A673 (cell line): Measurements from ENCODE around the gene TMEM26. TPM values are rescaled to one million over a fixed set of nuclear protein-coding genes. Genes with fewer than 3 reads are reported as not detected.

Experiments
- BruUV-seq: library from RNA; stranded (reverse); fragments of 400-500 nt; replicated peaks from 2 replicates; lab custom pipeline; 2021; lab: Mats Ljungman, UMichigan
- CTCF ChIA-PET: fragments of 300-600 bp; sonication (Branson Sonifier 250); formaldehyde crosslinking; loops from one replicate; lab custom pipeline; 2022; ENCODE audit warnings: antibody characterized with exemption; lab: Charles Lee
- POLR2A ChIA-PET: fragments of 300-600 bp; sonication (Branson Sonifier 250); formaldehyde crosslinking; loops from one replicate; lab custom pipeline; 2022; ENCODE audit warnings: antibody characterized with exemption; ENCODE audit not compliant: low non-redundant PET; lab: Charles Lee
- DNase-seq: peaks from one replicate; pipeline ENCODE4 v3.0.0-alpha.2; 2015; ENCODE audit warnings: low spot score
- H3K27ac ChIP-seq: fragments of 200-600 bp; sonication (generic); 2 replicates; pipeline ENCODE4 v1.5.1; 2016; ENCODE audit warnings: mixed run types, low read depth, mild to moderate bottlenecking, mixed read lengths, antibody characterized with exemption, low read length; ENCODE audit not compliant: poor library complexity, severe bottlenecking
- H3K27me3 ChIP-seq: fragments of 200-600 bp; sonication (generic); replicated peaks from 2 replicates; pipeline ENCODE4 v1.6.1; 2017; ENCODE audit warnings: mixed run types, low read depth, mild to moderate bottlenecking, mixed read lengths, antibody characterized with exemption, low read length; ENCODE audit not compliant: insufficient read depth, poor library complexity
- H3K36me3 ChIP-seq: fragments of 200-600 bp; sonication (generic); 2 replicates; pipeline ENCODE4 v1.6.1; 2016; ENCODE audit warnings: mixed run types, mild to moderate bottlenecking, mixed read lengths, antibody characterized with exemption, low read length; ENCODE audit not compliant: insufficient read depth, poor library complexity, severe bottlenecking
- H3K4me1 ChIP-seq: fragments of 200-600 bp; sonication (generic); 2 replicates; pipeline ENCODE4 v1.6.1; 2017; ENCODE audit warnings: mixed run types, mild to moderate bottlenecking, mixed read lengths, antibody characterized with exemption, low read length; ENCODE audit not compliant: insufficient read depth, poor library complexity, severe bottlenecking
- H3K4me3 ChIP-seq: fragments of 200-600 bp; sonication (generic); 2 replicates; pipeline ENCODE4 v1.5.1; 2016; ENCODE audit warnings: low read depth, mixed run types, mild to moderate bottlenecking, mixed read lengths, low read length; ENCODE audit not compliant: poor library complexity, severe bottlenecking
- H3K9me3 ChIP-seq: fragments of 200-600 bp; sonication (generic); 2 replicates; pipeline ENCODE4 v1.6.1; 2016; ENCODE audit warnings: mixed run types, low read depth, mild to moderate bottlenecking, mixed read lengths, antibody characterized with exemption, low read length; ENCODE audit not compliant: poor library complexity, severe bottlenecking
- CTCF ChIP-seq: fragments of 300-800, 200-600 bp; sonication (generic); conservative IDR thresholded peaks from 2 replicates; pipeline ENCODE4 v1.5.1; 2017; ENCODE audit warnings: low read depth, mild to moderate bottlenecking, antibody characterized with exemption, low read length, moderate library complexity, mixed read lengths
- EZH2 ChIP-seq: fragments of 200-600 bp; sonication (generic); IDR thresholded peaks from 2 replicates; pipeline ENCODE4 v1.6.1; 2017; ENCODE audit warnings: borderline replicate concordance, low read depth, mild to moderate bottlenecking, mixed read lengths, antibody characterized with exemption, low read length; ENCODE audit not compliant: poor library complexity, severe bottlenecking
- intact Hi-C: fragments of 100-400 bp; cut with micrococcal nuclease; formaldehyde crosslinking; loops from one replicate; pipeline ENCODE4 v1.10.0; 2022; ENCODE audit not compliant: unreplicated experiment
- total RNA-seq: library from RNA; stranded (reverse); gene quantifications from 2 replicates; pipeline ENCODE4 v1.2.3, GENCODE V29; 2021

TMEM26 gene
- total RNA-seq, 1 experiment from 2014 or later = not detected

- Histone ChIP-seq H3K4me1 (no peaks in the 10 kb centered on the region), H3K27ac (no peak overlapping the region), H3K36me3 (no peaks in the 10 kb centered on the region), H3K4me3 (no peak overlapping the region), H3K27me3 (no peaks in the 10 kb centered on the region), H3K9me3 (no peaks in the 10 kb centered on the region)
- intact Hi-C loops = no loop called here
- TF ChIP-seq EZH2 = no peak
- no peak for DNase-seq
- ChIA-PET POLR2A (no interaction called here), CTCF (no interaction called here)
- BruUV-seq = no TSS peak
Observed at GRCh38 chr10:61481597-61481996, 28.4 kb upstream of the TMEM26 start.

GRCh38 chr10:61480208-61480607 is 27.0 kb upstream of the TMEM26 start:
- POLR2A ChIA-PET = no interaction called here
- intact Hi-C loops = no loop called here
- no peak for DNase-seq
- no TSS peak for BruUV-seq
- H3K27me3 ChIP-seq = no peaks in the 10 kb centered on the region
- CTCF ChIA-PET = no interaction called here
- H3K4me3 ChIP-seq = no peak overlapping the region
- no peaks in the 10 kb centered on the region for H3K9me3 ChIP-seq
- TF ChIP-seq CTCF (no peak), EZH2 (no peak)
- no peak overlapping the region for H3K27ac ChIP-seq
- no peaks in the 10 kb centered on the region for H3K36me3 ChIP-seq
- H3K4me1 ChIP-seq = peaks cover 1% of the 10 kb centered on the region

- TF ChIP-seq EZH2 (no peak), CTCF (peak; percentile 25; the same call in 1 of the 2 replicates)
- BruUV-seq = no TSS peak
- Histone ChIP-seq H3K4me1 (peaks cover 4% of the 10 kb centered on the region), H3K9me3 (no peaks in the 10 kb centered on the region), H3K4me3 (no peak overlapping the region), H3K27me3 (no peaks in the 10 kb centered on the region), H3K27ac (no peak overlapping the region), H3K36me3 (no peaks in the 10 kb centered on the region)
- DNase-seq = no peak
- intact Hi-C loops = no loop called here
- CTCF ChIA-PET = no interaction called here
- POLR2A ChIA-PET = no interaction called here
Observed at GRCh38 chr10:61478621-61479312, 25.6 kb upstream of the TMEM26 start.

- TF ChIP-seq CTCF = no peak
- no peak for TF ChIP-seq EZH2
- H3K27me3 ChIP-seq = no peaks in the 10 kb centered on the region
- H3K9me3 ChIP-seq = no peaks in the 10 kb centered on the region
- H3K4me1 ChIP-seq = peaks cover 4% of the 10 kb centered on the region
- ChIA-PET POLR2A (no interaction called here), CTCF (no interaction called here)
- DNase-seq = no peak
- intact Hi-C loops = no loop called here
- no peak overlapping the region for H3K4me3 ChIP-seq
- no peak overlapping the region for H3K27ac ChIP-seq
- no TSS peak for BruUV-seq
- H3K36me3 ChIP-seq = no peaks in the 10 kb centered on the region
Observed at GRCh38 chr10:61477451-61477850, 24.3 kb upstream of the TMEM26 start.
